M059J (cell line): ENCODE data around the gene ATG9B. TPM values are rescaled to one million over a fixed set of nuclear protein-coding genes. Genes with fewer than 3 reads are reported as not detected.
"Not testable (repeated sequence)": the region's sequence is repeated elsewhere in the genome, so short reads cannot be mapped to it uniquely, and the experiment has no call there.

Source experiments
- DNase-seq: peaks from one replicate; pipeline ENCODE4 v3.0.0-alpha.2; 2012; ENCODE audit warnings: low read depth
- total RNA-seq: library from RNA; depleted of rRNA; stranded (reverse); fragments of >200 nt; shearing (Covaris generic); gene quantifications from 2 replicates; pipeline ENCODE4 v1.2.3, GENCODE V29; 2014

ATG9B gene
- total RNA-seq, 1 experiment from 2014 or later: not detected

- DNase-seq: no peak
Observed at GRCh38 chr7:151035026-151035717, 10.9 kb upstream of the ATG9B start.

DNA sequence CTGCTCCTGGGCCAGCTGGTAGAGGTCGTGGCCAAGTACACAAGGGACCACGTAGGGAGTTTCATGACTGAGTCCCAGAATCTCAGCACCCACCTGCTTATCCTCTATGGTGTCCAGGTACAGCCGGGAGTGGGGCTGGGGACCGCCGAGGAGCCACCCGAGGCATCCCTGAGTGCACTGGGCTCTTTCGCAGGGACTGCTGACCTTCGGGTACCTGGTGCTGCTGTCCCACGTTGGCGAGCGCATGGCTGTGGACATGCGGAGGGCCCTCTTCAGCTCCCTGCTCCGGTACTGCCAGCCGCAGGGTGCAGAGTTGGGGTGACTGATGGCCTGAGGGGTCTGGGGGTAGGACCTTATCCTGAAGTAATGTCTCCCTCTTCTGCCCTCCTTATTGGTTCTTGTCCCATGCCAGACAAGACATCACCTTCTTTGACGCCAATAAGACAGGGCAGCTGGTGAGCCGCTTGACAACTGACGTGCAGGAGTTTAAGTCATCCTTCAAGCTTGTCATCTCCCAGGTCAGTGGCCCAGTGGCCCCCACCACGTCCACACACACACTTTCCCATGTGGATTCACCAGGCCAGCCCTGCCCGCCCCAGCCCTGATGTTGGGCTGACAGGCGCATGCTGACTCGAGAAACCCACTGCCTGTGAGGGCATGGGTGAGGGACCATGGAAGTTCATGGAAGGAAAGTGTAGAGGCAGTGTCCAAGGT is 10.2 kb upstream of the ATG9B start:
- DNase-seq: no peak

DNA sequence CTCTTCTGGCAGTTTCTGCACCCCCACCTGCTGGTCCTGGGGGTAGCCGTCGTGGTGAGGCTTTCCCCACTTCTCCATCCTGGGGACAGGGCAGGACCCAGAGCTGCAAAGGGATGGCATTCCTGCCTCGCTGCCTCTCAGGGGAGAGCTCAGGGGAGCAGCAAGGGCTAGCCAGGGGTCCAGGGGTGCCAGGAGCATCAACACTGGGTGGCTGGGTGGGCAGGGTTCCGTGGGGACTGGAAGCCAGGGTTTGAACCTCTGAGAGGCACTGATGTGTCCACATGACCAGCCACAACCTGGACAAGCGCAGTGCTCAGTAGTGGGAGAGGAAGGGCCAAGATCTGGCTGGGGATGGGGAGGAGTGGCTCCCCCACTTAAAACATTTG is 9.6 kb upstream of the ATG9B start:
- no peak for DNase-seq

- DNase-seq: no peak
Observed at GRCh38 chr7:151032936-151033863, 8.9 kb upstream of the ATG9B start.

GRCh38 chr7:151031011-151031410 is 6.7 kb upstream of the ATG9B start:
- no peak for DNase-seq

DNA sequence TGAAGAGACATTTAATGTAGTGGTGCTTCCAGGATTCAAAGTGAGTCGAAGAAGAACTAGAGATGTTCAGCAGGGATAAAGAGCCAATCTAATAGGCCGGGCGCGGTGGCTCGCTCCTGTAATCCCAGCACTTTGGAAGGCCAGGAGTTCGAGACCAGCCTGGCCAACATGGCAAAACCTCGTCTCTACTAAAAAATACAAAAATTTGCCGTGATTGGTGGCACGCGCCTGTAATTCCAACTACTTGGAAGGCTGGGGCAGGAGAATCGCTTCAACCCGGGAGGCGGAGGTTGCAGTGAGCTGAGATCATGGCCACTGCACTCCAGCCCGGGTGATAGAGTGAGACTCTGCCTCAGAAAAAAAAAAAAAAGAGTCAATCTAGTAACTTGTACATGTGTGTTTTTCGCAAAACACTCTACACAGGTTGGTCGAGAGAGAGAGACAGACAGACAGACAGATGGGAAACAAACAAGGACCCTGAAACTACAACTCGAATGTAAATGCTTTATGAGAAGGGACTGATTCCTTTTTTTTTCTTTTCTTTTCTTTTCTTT is 4.7 kb upstream of the ATG9B start:
- no peak for DNase-seq

DNA sequence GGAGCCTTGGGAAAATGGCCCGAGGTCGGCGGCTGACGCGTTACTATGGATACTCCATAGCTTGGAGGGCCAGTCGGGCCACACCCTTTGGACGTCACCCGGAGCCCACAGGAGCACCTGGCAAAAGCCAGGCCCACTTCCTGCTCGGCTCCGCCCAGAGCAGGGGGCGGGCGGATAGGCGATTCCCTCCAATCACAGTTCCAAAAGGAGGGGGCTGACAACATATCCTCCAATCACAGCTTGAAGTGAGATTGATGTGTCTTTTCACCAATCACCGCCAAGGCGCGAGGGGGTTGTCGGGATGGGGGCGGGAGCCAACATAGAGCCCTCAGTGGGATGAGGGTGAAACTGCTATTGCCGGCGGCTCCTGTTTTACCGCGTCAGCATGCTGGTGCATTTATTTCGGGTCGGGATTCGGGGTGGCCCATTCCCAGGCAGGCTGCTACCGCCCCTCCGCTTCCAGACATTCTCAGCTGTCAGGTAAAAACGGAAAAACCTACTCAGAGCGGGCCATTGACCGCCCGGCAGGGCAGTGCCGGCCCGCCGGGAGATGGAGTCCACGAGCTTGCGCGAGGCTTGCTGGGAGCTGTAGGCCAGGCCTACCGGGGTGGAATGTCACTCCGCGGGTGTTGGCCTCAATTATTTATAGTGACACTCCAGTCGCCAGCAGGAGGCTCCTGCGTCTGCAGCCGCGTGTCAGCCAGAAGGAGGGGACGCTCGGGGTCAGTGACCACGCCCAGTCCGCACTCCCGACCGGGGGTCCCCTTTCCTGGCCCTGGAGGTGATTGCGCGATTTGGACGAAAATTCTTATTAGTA is 4.0 kb upstream of the ATG9B start, which contains the start of gene ABCB8:
Gene ABCB8 (plus strand): TSS at position 320 of the 817 bp plus-strand sequence. CDS start 66 bp downstream, at position 386.
- DNase-seq: peak; percentile 99

- DNase-seq: not testable (repeated sequence)
Observed at GRCh38 chr7:151027728-151028130, 3.4 kb upstream of the ATG9B start.

DNA sequence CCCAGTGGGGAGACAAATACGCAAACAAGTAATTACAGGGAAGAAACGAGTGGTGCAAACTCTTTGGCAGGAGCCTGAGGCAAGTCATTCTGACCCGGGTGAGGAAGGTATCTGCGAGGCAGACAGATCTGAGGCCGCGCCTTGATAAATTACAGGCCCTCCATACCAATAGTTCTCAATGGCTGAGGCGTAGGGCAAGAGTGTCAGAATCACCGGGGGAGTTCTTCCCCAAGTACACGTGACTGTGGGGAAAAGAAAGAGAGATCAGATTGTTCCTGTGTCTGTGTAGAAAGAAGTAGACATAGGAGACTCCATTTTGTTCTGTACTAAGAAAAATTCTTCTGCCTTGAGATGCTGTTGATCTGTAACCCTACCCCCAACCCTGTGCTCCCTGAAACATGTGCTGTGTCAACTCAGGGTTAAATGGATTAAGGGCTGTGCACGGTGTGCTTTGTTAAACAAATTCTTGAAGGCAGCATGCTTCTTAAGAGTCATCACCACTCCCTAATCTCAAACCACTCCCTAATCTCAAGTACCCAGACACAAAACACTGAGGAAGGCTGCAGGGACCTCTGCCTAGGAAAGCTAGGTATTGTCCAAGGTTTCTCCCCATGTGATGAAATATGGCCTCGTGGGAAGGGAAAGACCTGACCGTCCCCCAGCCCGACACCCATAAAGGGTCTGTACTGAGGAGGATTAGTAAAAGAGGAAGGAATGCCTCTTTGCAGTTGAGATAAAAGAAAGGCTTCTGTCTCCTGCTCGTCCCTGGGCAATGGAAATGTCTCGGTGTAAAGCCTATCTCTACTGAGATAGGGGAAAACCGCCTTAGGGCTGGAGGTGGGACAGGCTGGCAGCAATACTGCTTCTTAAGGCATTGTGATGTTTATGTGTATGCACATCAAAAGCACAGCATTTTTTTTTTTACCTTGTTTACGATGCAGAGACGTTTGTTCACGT is 2.8 kb upstream of the ATG9B start:
- not testable (repeated sequence) for DNase-seq

DNA sequence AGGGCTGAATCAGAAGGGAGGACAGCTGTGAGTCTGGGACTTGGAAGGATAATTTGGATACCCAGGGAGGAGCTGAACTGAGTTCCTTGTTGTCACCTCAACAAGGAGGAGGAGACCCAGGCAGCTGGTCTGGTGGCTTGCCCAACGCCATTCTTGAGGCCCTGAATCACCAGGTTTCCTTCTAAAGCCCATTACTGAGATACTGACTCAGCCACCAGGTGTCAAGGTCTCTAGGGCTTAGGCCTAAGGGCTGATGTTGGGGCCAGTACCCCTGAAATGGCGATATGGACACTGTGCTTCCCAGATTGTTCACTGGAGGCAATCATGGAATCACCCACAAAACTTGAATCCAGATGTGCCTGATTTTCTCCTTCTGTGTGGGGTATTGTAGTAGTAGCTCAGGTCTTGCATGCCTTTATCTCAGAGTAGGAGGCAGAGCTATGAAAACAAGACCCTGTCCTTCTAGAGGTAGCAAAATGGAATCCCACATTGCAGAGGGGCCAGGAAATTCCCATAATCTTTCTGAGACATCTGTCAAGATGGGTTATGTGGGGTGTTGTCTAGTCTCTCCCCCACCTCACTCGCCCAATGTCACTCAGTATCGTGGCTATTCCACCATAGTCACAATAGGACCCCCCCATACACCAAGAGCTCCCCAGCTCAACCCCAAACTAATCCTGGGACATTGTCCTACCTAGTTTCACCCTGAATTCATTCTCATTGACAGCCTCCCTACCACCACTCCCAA is 1.8 kb upstream of the ATG9B start:
- DNase-seq: peak; percentile 81

DNA sequence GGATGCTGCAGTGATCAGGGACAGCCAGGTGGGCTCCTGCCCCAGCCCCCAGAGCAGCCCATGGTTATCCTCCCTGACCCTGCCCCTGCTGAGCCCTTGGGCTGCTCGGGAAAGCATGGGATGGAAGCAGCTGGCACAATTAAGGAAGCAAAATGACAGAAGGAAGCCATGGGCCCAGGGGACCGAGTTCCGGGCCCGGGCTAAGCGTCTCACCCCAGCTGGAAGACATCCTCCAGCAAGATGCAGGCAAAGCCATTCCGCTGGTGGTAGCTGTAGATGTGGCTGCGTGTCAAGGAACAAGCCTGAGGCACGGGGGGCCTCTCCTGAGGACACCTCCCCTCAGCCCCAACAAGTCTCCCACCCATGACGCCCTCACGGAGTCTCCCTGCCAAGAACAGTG is 1.1 kb downstream of the ATG9B start:
- no peak for DNase-seq

GRCh38 chr7:151020231-151020630 is 4.1 kb downstream of the ATG9B start:
- DNase-seq: no peak

- no peak for DNase-seq
Observed at GRCh38 chr7:151019130-151019447, 5.2 kb downstream of the ATG9B start.

GRCh38 chr7:151018421-151019129 is 5.7 kb downstream of the ATG9B start:
- DNase-seq: no peak

- no peak for DNase-seq
Observed at GRCh38 chr7:151017953-151018420, 6.3 kb downstream of the ATG9B start.

DNA sequence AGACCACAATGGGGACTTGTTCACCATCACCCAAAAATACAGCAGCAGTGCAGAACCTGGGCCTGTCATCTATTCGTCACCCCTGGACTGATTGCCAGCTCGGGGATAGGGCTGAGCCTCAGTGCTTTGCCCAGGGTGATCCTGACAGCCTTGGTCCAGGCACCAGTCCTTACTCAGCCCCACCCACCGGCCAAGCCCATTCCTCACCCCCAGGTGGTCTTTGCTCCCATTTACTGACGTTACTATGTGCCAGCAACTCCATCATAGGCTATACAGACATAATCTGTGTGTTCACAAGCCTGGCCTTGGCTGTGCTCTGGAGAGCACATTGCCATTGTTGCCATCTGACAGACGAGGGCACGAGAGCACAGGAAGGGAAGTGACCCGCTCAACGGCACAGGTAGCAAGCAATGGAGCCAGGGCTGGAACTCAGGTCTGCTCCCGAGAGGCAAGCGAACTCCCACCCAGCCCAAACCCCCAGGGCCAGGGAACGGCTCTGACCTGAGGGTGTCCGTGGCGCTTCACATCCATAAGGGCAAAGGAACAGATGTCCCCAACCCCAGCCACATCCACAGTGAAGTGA is 6.8 kb downstream of the ATG9B start:
- no peak for DNase-seq

- no peak for DNase-seq
Observed at GRCh38 chr7:151016942-151017341, 7.4 kb downstream of the ATG9B start.

DNA sequence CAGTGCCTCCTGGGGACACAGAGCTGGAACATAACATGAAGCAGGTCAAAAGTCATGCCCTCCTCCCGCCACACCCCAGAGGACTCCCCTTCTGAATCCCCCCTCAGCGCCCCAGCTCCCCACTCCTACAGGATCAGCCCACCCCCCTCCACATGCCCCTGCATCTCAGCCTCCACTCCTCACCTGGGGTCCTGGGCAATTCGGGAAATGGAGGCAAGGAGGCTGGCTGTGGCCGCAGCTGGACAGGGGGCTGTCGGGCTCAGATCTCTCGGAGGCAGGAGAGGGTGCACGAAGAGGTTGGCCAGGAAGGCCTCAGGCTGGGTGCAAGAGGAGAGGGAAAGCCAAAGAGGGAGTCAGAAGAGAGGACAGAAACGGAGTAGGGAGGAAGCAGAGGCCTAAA is 7.8 kb downstream of the ATG9B start:
- DNase-seq: no peak
